Heart right ventricle (tissue), 16 donors: ENCODE results near the gene RIMBP2. TPM values are rescaled to one million over a fixed set of nuclear protein-coding genes. Genes with fewer than 3 reads are reported as not detected.

Experiments used
- ATAC-seq, 8 donors: fragments of 200-7000 bp; cut with Tn5 transposase; one replicate each; pipeline ENCODE4 v1.9.1; 2020; ENCODE audit warnings: mild to moderate bottlenecking in 8 of 8, moderate library complexity in 8 of 8, moderate number of reproducible peaks in 1 of 8
- DNase-seq, 2 donors: peaks; one replicate each; pipeline ENCODE4 v3.0.0-alpha.2; 2020
- H3K27ac ChIP-seq, 10 donors: fragments of 200-600 bp; sonication (generic) in 2 of 10; one replicate each; pipeline versions ENCODE4 v1.5.0 to v1.8.0; 2020 to 2022; ENCODE audit warnings: mild to moderate bottlenecking in 3 of 10
- H3K27me3 ChIP-seq, 7 donors: fragments of 200-600 bp; one replicate each; pipeline ENCODE4 v1.8.0; 2021 to 2022; ENCODE audit warnings: mild to moderate bottlenecking in 2 of 7
- H3K36me3 ChIP-seq, 9 donors: fragments of 200-600 bp; sonication (generic) in 1 of 9; one replicate each; pipeline versions ENCODE4 v1.5.0 to v1.8.0; 2020 to 2022; ENCODE audit warnings: mild to moderate bottlenecking in 2 of 9
- H3K4me1 ChIP-seq, 9 donors: fragments of 200-600 bp; sonication (generic) in 1 of 9; one replicate each; pipeline versions ENCODE4 v1.5.0 to v1.8.0; 2020 to 2022; ENCODE audit warnings: mild to moderate bottlenecking in 4 of 9
- H3K4me3 ChIP-seq, 10 donors: fragments of 200-600 bp; sonication (generic) in 2 of 10; one replicate each; pipeline versions ENCODE4 v1.5.0 to v1.8.0; 2020 to 2022; ENCODE audit warnings: mild to moderate bottlenecking in 7 of 10, moderate library complexity in 2 of 10
- H3K9me3 ChIP-seq, 11 donors: fragments of 200-600 bp in 10 of 11; sonication (generic) in 2 of 11; one replicate each; pipeline versions ENCODE4 v1.5.0 to v1.8.0; 2013 to 2022; ENCODE audit warnings: mild to moderate bottlenecking in 2 of 11, control low read depth in 1 of 11, moderate library complexity in 1 of 11
- CTCF ChIP-seq, 9 donors: fragments of 200-600 bp; sonication (generic) in 2 of 9; IDR thresholded peaks; one replicate each; pipeline versions ENCODE4 v1.5.0 to v1.8.0; 2021 to 2022; ENCODE audit warnings: antibody characterized with exemption in 9 of 9, mild to moderate bottlenecking in 5 of 9, moderate library complexity in 1 of 9
- WGBS, 2 donors: extraction: QIAGEN DNeasy Blood & Tissue Kit; methylation state at CpG; one replicate each; pipeline ENCODE4 v1.1.7; 2013; ENCODE audit warnings: inconsistent platforms in 1 of 2; 5-methylcytosine and 5-hydroxymethylcytosine counted together
- intact Hi-C, 10 donors: fragments of 100-400 bp; cut with DNase I; formaldehyde crosslinking; loops; one replicate each; pipeline versions ENCODE4 v1.11.1 to v1.14.2; 2022
- polyA plus RNA-seq, 2 donors: library from polyadenylated mRNA; stranded (reverse); fragments of 200-250 nt; gene quantifications; one replicate each; pipeline ENCODE4 v1.2.3, GENCODE V29; 2013
- total RNA-seq, 10 donors: library from RNA; stranded (reverse); fragmentation: NEBNext Ultra II Directional in 3 of 10; extraction: Animal tissue kit (Norgen Biotek cat#: 25700) in 3 of 10; gene quantifications; one replicate each; pipeline versions ENCODE4 v1.2.1 to v1.2.4, GENCODE V29; 2021 to 2023
- donor health status: Arrhythmogenic right ventricular cardiomyopathy.
- donor health status: ischemic (EF 13 %, LVEDD 7.1; RV severe dilation, severe dysfunction).
- donor health status: healthy with polysubstance abuse.
- donor health status: DM: no; HTN: yes; CAD: no.
- donor health status: DM: no; HTN: no; CAD: no.
- donor health status: ischemic (EF 25% LVEDD 6.9; RV normal size, moderate dysfunction).
- donor health status: ischemic (EF 25% LVEDD 5.7; RV mildly dilated, moderate dysfunction).
- donor health status: healthy.
- donor health status: DM: yes; HTN: yes; CAD: no.
- donor health status: Ischemic cardiomyopathy.
- donor health status: ischemic (EF 35%, LVEDD 5.7; RV mildly dilated, moderate dysfunction).
- donor health status: nonischemic (EF 11% LVEDD 7.7; RV severe dilation, severe dysfunction).
- donor health status: DM: yes; HTN: yes; CAD: no.
- donor health status: PGD.
- donor health status: ischemic (EF 29% LVEDD 5.4; RV normal size, mild dysfunction).
- donor health status: nonischemic (EF 23%, LVEDD 6.1; RV moderate dilation, normal function).

RIMBP2 gene
- total and polyA plus RNA-seq, 12 donors: 0.01 to 0.17 (median 0.05) TPM; not detected in 9

GRCh38 chr12:130540376-130540775, 175.7 kb downstream of the RIMBP2 start:
- DNase-seq (no peak), ATAC-seq (no peak)
- 75 to 76% methylated on average over 6 of the region's 6 CpGs for WGBS, 2 donors
- TF ChIP-seq CTCF (IDR thresholded peaks at IDR 0.05): no peak
- peaks cover 0 to under 1% (median 0%) of the 10 kb centered on the region in 7 donors for H3K27me3 ChIP-seq
- H3K9me3 ChIP-seq: peaks cover 0 to 30% (median 5%) of the 10 kb centered on the region in 11 donors
- H3K4me1 ChIP-seq: no peaks in the 10 kb centered on the region
- intact Hi-C loops: no loop called here
- no peak overlapping the region for H3K27ac ChIP-seq
- H3K36me3 ChIP-seq: no peaks in the 10 kb centered on the region
- no peak overlapping the region for H3K4me3 ChIP-seq

- Histone ChIP-seq H3K9me3 (peaks cover 0 to 30% (median 5%) of the 10 kb centered on the region in 11 donors), H3K36me3 (no peaks in the 10 kb centered on the region), H3K4me1 (no peaks in the 10 kb centered on the region), H3K4me3 (no peak overlapping the region), H3K27ac (no peak overlapping the region), H3K27me3 (peaks cover 0 to 1% (median 0%) of the 10 kb centered on the region in 7 donors)
- TF ChIP-seq CTCF (IDR thresholded peaks at IDR 0.05): no peak
- ATAC-seq: no peak
- DNase-seq: no peak
- intact Hi-C loops: no loop called here
- WGBS, 2 donors: 57 to 61% methylated on average over 17 of the region's 17 CpGs
These were observed 177.6 kb downstream of the RIMBP2 start for GRCh38 chr12:130538343-130539095.

- Histone ChIP-seq H3K36me3 (no peaks in the 10 kb centered on the region), H3K9me3 (peaks cover 0 to 25% (median 5%) of the 10 kb centered on the region in 11 donors), H3K4me1 (no peaks in the 10 kb centered on the region), H3K27me3 (peaks cover 0 to 3% (median 0%) of the 10 kb centered on the region in 7 donors), H3K27ac (no peak overlapping the region), H3K4me3 (no peak overlapping the region)
- no peak for TF ChIP-seq CTCF (IDR thresholded peaks at IDR 0.05)
- intact Hi-C loops: no loop called here
- 69 to 76% methylated on average over 3 of the region's 3 CpGs for WGBS, 2 donors
- ATAC-seq (no peak), DNase-seq (no peak)
These were observed 178.4 kb downstream of the RIMBP2 start for GRCh38 chr12:130537655-130538054.

- Histone ChIP-seq H3K36me3 (no peaks in the 10 kb centered on the region), H3K27ac (no peak overlapping the region), H3K4me3 (no peak overlapping the region), H3K9me3 (peaks cover 0 to 21% (median 4%) of the 10 kb centered on the region in 11 donors), H3K27me3 (peaks cover 0 to 3% (median 0%) of the 10 kb centered on the region in 7 donors), H3K4me1 (no peaks in the 10 kb centered on the region)
- DNase-seq (no peak), ATAC-seq (no peak)
- 78 to 85% methylated on average over 6 of the region's 6 CpGs for WGBS, 2 donors
- no peak for TF ChIP-seq CTCF (IDR thresholded peaks at IDR 0.05)
- intact Hi-C loops: no loop called here
These were observed 179.0 kb downstream of the RIMBP2 start for GRCh38 chr12:130537051-130537450.
